Right lobe of liver (tissue), 6 donors: ENCODE results near the gene ANXA6. TPM values are rescaled to one million over a fixed set of nuclear protein-coding genes. Genes with fewer than 3 reads are reported as not detected.

Experiments
- ATAC-seq, 4 donors: fragments of 200-7000 bp; cut with Tn5 transposase; one replicate each; pipeline ENCODE4 v1.9.1; 2020; ENCODE audit warnings: mild to moderate bottlenecking in 4 of 4, moderate library complexity in 4 of 4
- DNase-seq, 3 donors: peaks; one replicate each; pipeline ENCODE4 v3.0.0-alpha.2; 2020
- H3K27ac ChIP-seq, 3 donors: fragments of 200-600 bp; one replicate each; pipeline ENCODE4 v1.8.0; 2022
- H3K27me3 ChIP-seq, 2 donors: fragments of 200-600 bp; one replicate each; pipeline ENCODE4 v1.8.0; 2022
- H3K36me3 ChIP-seq, 4 donors: fragments of 200-600 bp; sonication (generic) in 1 of 4; one replicate each; pipeline versions ENCODE4 v1.5.1 to v1.8.0; 2017 to 2022; ENCODE audit warnings: control low read depth in 1 of 4
- H3K4me1 ChIP-seq, 4 donors: fragments of 200-600 bp; sonication (generic) in 1 of 4; one replicate each; pipeline versions ENCODE4 v1.5.1 to v1.8.0; 2017 to 2022; ENCODE audit warnings: control low read depth in 1 of 4
- H3K4me3 ChIP-seq, 3 donors: fragments of 200-600 bp; one replicate each; pipeline ENCODE4 v1.8.0; 2022
- H3K9me3 ChIP-seq, 4 donors: fragments of 200-600 bp; sonication (generic) in 1 of 4; one replicate each; pipeline versions ENCODE4 v1.5.1 to v1.8.0; 2017 to 2022; ENCODE audit warnings: control low read depth in 1 of 4
- CTCF ChIP-seq, 4 donors: fragments of 200-600 bp in 3 of 4; fragments of 450-650 bp in 1 of 4; IDR thresholded peaks; one replicate each; pipeline versions ENCODE4 v1.5.1 to v1.8.0; 2016 to 2022; ENCODE audit warnings: antibody characterized with exemption in 4 of 4, mild to moderate bottlenecking in 2 of 4
- POLR2A ChIP-seq: fragments of 450-650 bp; IDR thresholded peaks from one replicate; pipeline ENCODE4 v1.6.1; 2017; ENCODE audit warnings: antibody characterized with exemption, mild to moderate bottlenecking
- WGBS: methylation state at CpG from one replicate; pipeline ENCODE4 v1.1.6; 2018; ENCODE audit warnings: low coverage, low lambda C conversion rate; ENCODE audit not compliant: insufficient coverage; ENCODE audit errors: missing lambda C conversion rate; 5-methylcytosine and 5-hydroxymethylcytosine counted together
- intact Hi-C, 2 donors: fragments of 100-400 bp; cut with DNase I; formaldehyde crosslinking; loops; one replicate each; pipeline versions ENCODE4 v1.11.2 to v1.14.1; 2022
- total RNA-seq, 6 experiments: library from RNA; depleted of rRNA in 2 of 6; stranded (reverse); fragments of >200 nt in 2 of 6; fragmentation: NEBNext Ultra II Directional in 3 of 6; extraction: Animal tissue kit (Norgen Biotek cat#: 25700) in 3 of 6; gene quantifications; one replicate each; pipeline versions ENCODE4 v1.1.0 to v1.2.4, GENCODE V29; 2016 to 2023
- donor health status: DM: no; HTN: yes; CAD: no.
- donor health status: DM: no; HTN: no; CAD: no.
- donor health status: DM: no; HTN: no; CAD: no.
- donor health status: DM: no; HTN: yes; CAD: no.
- donor health status: DM: no; HTN: yes; CAD: no.

ANXA6 gene
- total RNA-seq, 6 experiments from 2014 or later: 143 to 236 (median 165) TPM

GRCh38 chr5:151071848-151072629 is 85.5 kb downstream of the ANXA6 start:
- Histone ChIP-seq H3K9me3 (no peaks in the 10 kb centered on the region), H3K4me3 (no peak overlapping the region), H3K4me1 (peaks cover 0 to 45% (median 23%) of the 10 kb centered on the region in 4 donors), H3K27me3 (no peaks in the 10 kb centered on the region), H3K36me3 (peaks cover 0 to 2% (median 0%) of the 10 kb centered on the region in 4 donors), H3K27ac (no peak overlapping the region)
- WGBS: 92% methylated on average over 5 of the region's 10 CpGs
- DNase-seq (no peak), ATAC-seq (no peak)
- TF ChIP-seq CTCF (IDR thresholded peaks at IDR 0.05) (no peak), POLR2A (no peak)
- intact Hi-C loops: no loop called here

- peaks cover 0 to 7% (median 0%) of the 10 kb centered on the region in 4 donors for H3K36me3 ChIP-seq
- H3K4me1 ChIP-seq: peaks cover 0 to 39% (median 18%) of the 10 kb centered on the region in 4 donors
- H3K9me3 ChIP-seq: no peaks in the 10 kb centered on the region
- no peak overlapping the region for H3K4me3 ChIP-seq
- ATAC-seq (no peak), DNase-seq (no peak)
- 92% methylated on average over 2 of the region's 4 CpGs for WGBS
- no peaks in the 10 kb centered on the region for H3K27me3 ChIP-seq
- H3K27ac ChIP-seq: no peak overlapping the region
- TF ChIP-seq CTCF (IDR thresholded peaks at IDR 0.05) (no peak), POLR2A (no peak)
- intact Hi-C loops: no loop called here
These were observed 86.6 kb downstream of the ANXA6 start for GRCh38 chr5:151071021-151071420.

GRCh38 chr5:151070449-151070848 is 87.1 kb downstream of the ANXA6 start:
- Histone ChIP-seq H3K36me3 (peaks cover 0 to 7% (median 0%) of the 10 kb centered on the region in 4 donors), H3K27ac (no peak overlapping the region), H3K4me1 (peaks cover 0 to 38% (median 15%) of the 10 kb centered on the region in 4 donors), H3K9me3 (no peaks in the 10 kb centered on the region), H3K4me3 (no peak overlapping the region), H3K27me3 (no peaks in the 10 kb centered on the region)
- TF ChIP-seq POLR2A: no peak
- no peak for TF ChIP-seq CTCF (IDR thresholded peaks at IDR 0.05)
- intact Hi-C loops: no loop called here
- no peak for ATAC-seq
- no peak for DNase-seq
- no CpG with 5 or more reads among the region's 2 CpGs for WGBS

- WGBS: 57% methylated on average over 6 of the region's 12 CpGs
- H3K27ac ChIP-seq: peak overlapping the region in 2 of 3 donors; percentile 8 to 43
- no peaks in the 10 kb centered on the region for H3K27me3 ChIP-seq
- intact Hi-C loops: no loop called here
- H3K4me3 ChIP-seq: no peak overlapping the region
- H3K4me1 ChIP-seq: peaks cover 0 to 43% (median 13%) of the 10 kb centered on the region in 4 donors
- TF ChIP-seq POLR2A: no peak
- no peak for TF ChIP-seq CTCF (IDR thresholded peaks at IDR 0.05)
- ATAC-seq (peak; percentile 8 to 61 (median 34)), DNase-seq (no peak)
- no peaks in the 10 kb centered on the region for H3K9me3 ChIP-seq
- H3K36me3 ChIP-seq: peaks cover 0 to 7% (median 0%) of the 10 kb centered on the region in 4 donors
These were observed 89.0 kb downstream of the ANXA6 start for GRCh38 chr5:151068433-151069197.
